GM12891 (cell line): ENCODE data around the gene TAGAP.

ENCODE experiments used
- POLR2A ChIP-seq: IDR thresholded peaks from 2 replicates; pipeline ENCODE4 v1.6.1; 2011; ENCODE audit warnings: low read depth, low read length, control low read depth
- POLR2AphosphoS5 ChIP-seq: IDR thresholded peaks from 2 replicates; pipeline ENCODE4 v1.6.1; 2011; ENCODE audit warnings: low read depth, low read length, control low read depth

GRCh38 chr6:159084493-159085091, 39.8 kb upstream of the TAGAP start:
- TF ChIP-seq POLR2A: no peak
- TF ChIP-seq POLR2AphosphoS5: no peak
